Measurements from ENCODE around the gene RANBP17.

DNA sequence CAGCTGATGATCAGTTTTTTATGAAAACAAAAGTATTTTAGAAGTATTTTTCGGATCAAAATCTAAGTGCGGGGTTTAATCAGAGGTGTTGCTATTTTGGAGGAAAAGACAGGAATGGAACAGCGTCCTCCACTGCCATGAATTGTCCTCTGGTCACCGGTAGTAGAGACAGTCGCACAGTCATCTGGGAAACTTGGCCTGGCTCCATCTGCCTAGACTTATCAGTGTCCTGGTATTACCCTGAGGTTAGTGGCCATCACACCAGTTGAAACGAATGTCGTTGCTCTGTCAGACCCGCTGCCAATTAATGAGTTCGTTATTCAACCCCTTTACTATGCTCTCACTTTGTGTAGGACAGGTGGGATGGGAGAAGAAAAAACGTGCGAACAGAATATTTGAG lies 455.4 kb downstream of the RANBP17 start:
- TF ChIP-seq, protein P1, sequence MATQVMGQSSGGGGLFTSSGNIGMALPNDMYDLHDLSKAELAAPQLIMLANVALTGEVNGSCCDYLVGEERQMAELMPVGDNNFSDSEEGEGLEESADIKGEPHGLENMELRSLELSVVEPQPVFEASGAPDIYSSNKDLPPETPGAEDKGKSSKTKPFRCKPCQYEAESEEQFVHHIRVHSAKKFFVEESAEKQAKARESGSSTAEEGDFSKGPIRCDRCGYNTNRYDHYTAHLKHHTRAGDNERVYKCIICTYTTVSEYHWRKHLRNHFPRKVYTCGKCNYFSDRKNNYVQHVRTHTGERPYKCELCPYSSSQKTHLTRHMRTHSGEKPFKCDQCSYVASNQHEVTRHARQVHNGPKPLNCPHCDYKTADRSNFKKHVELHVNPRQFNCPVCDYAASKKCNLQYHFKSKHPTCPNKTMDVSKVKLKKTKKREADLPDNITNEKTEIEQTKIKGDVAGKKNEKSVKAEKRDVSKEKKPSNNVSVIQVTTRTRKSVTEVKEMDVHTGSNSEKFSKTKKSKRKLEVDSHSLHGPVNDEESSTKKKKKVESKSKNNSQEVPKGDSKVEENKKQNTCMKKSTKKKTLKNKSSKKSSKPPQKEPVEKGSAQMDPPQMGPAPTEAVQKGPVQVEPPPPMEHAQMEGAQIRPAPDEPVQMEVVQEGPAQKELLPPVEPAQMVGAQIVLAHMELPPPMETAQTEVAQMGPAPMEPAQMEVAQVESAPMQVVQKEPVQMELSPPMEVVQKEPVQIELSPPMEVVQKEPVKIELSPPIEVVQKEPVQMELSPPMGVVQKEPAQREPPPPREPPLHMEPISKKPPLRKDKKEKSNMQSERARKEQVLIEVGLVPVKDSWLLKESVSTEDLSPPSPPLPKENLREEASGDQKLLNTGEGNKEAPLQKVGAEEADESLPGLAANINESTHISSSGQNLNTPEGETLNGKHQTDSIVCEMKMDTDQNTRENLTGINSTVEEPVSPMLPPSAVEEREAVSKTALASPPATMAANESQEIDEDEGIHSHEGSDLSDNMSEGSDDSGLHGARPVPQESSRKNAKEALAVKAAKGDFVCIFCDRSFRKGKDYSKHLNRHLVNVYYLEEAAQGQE (IDR thresholded peaks at IDR 0.05; ENCODE audit: borderline replicate concordance), result no peak
- TF ChIP-seq EP300 (conservative IDR thresholded peaks at IDR 0.05; ENCODE audit: poor library complexity, severe bottlenecking), result no peak
